GM21381 (cell line): ENCODE measurements around the gene CDH1.

Experiments used
- ATAC-seq: cut with Tn5 transposase; IDR thresholded peaks from one replicate; pipeline ENCODE4 v1.9.1; 2021; ENCODE audit warnings: mild to moderate bottlenecking, moderate library complexity; ENCODE audit not compliant: unreplicated experiment

The CDH1 gene

GRCh38 chr16:68759062-68759461 lies 22.0 kb downstream of the CDH1 start:
- ATAC-seq, result no peak

GRCh38 chr16:68760671-68761275 lies 23.7 kb downstream of the CDH1 start:
- ATAC-seq, result peak; percentile 42

- no peak for ATAC-seq
These were observed 26.1 kb downstream of the CDH1 start for GRCh38 chr16:68762996-68763756.

GRCh38 chr16:68764862-68765261 lies 27.8 kb downstream of the CDH1 start:
- ATAC-seq, result no peak

- ATAC-seq, result no peak
These were observed 30.5 kb downstream of the CDH1 start for GRCh38 chr16:68767581-68767980.

- no peak for ATAC-seq
These were observed 31.1 kb downstream of the CDH1 start for GRCh38 chr16:68768175-68768574.

- no peak for ATAC-seq
These were observed 31.7 kb downstream of the CDH1 start for GRCh38 chr16:68768771-68769170.

- ATAC-seq, result no peak
These were observed 33.6 kb downstream of the CDH1 start for GRCh38 chr16:68770671-68771070.

- ATAC-seq, result no peak
These were observed 35.1 kb downstream of the CDH1 start for GRCh38 chr16:68772030-68772681.

- ATAC-seq, result no peak
These were observed 35.8 kb downstream of the CDH1 start for GRCh38 chr16:68772871-68773270.

- no peak for ATAC-seq
These were observed 38.0 kb downstream of the CDH1 start for GRCh38 chr16:68774982-68775634.

- peak; percentile 80 for ATAC-seq
These were observed 39.9 kb downstream of the CDH1 start for GRCh38 chr16:68776821-68777485.

- no peak for ATAC-seq
These were observed 41.6 kb downstream of the CDH1 start for GRCh38 chr16:68778551-68779231.

- ATAC-seq, result no peak
These were observed 42.8 kb downstream of the CDH1 start for GRCh38 chr16:68779891-68780290.

- ATAC-seq, result no peak
These were observed 44.7 kb downstream of the CDH1 start for GRCh38 chr16:68781784-68782183.

GRCh38 chr16:68782198-68783174 lies 45.4 kb downstream of the CDH1 start:
- no peak for ATAC-seq

GRCh38 chr16:68784226-68784625 lies 47.1 kb downstream of the CDH1 start:
- ATAC-seq, result no peak

GRCh38 chr16:68784721-68785120 lies 47.6 kb downstream of the CDH1 start:
- ATAC-seq, result no peak

- ATAC-seq, result no peak
These were observed 48.6 kb downstream of the CDH1 start for GRCh38 chr16:68785715-68786114.
